ENCODE measurements around the gene FBXO10.
"Not testable (repeated sequence)": the region's sequence is repeated elsewhere in the genome, so short reads cannot be mapped to it uniquely, and the experiment has no call there.

FBXO10 gene

GRCh38 chr9:37473982-37474381 is 102.2 kb downstream of the FBXO10 start:
- DNase-seq = not testable (repeated sequence)

DNA sequence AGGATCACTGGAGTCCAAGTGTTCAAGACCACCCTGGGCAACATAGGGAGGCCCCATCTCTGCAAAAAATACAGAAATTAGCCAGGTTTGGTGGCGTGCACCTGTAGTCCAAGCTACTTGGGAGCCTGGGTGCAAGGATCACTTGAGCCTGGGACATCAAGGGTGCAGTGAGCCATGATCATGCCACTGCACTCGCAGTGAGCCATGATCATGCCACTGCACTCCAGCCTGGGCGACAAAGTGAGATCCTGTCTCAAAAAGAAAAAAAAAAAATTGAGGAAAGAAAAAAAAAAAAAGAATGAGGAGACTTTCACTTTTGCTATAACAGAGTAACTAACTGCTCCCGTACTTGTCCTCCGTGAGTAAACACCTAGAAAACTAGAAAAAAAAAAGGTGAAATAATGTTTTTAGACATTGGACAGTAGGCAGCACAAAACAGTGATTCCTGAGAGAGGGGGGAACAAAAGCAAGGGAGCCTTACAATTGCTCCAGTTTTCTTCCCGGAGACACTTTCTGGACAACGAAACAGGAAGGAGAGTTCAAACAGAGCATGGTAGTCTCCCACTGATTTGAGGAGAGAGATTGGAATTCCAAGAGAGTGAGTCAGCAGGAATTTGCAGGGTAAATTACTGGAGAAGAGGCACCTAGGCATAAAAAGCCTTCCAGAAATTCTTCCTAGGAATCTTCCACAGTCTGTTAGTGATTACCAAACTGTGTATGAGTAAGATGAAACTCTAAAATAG is 104.1 kb downstream of the FBXO10 start:
- no peak for DNase-seq

GRCh38 chr9:37468620-37469019 is 107.6 kb downstream of the FBXO10 start:
- DNase-seq = no peak

- DNase-seq = not testable (repeated sequence)
These were observed 108.7 kb downstream of the FBXO10 start for GRCh38 chr9:37467530-37467929.

DNA sequence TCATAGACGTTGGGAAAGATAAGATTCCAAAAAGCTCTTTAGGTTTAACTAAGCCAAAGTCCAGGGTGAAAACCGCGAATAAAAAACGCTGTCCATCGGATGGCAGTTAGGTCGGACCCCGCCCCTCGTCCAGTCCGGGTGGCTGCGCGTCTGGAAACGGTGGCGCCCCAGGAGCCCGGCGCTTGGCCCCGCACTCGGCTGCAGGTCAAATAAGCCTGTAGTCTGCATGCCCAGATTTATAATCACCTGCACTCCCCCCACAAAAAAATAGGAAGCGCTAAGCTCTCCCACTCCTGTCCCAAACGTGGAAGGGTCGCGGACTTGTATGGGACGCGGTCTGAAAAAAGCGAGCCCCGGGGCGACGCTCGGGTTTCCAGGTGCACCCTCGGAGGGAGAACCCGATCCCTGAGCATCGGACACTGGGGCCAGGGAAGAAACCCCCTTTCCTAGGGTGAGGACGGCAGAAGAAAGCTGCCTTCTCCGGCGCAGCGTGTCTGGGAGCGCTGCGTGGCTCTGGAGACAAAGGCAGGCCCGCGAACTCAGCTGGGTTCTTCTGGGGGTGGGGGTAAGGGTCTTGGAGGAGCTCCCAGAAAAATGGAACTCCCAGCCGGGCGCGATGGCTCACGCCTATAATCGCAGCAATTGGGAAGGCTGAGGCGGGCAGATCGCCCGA is 110.0 kb downstream of the FBXO10 start:
- DNase-seq = peak; percentile 23

DNA sequence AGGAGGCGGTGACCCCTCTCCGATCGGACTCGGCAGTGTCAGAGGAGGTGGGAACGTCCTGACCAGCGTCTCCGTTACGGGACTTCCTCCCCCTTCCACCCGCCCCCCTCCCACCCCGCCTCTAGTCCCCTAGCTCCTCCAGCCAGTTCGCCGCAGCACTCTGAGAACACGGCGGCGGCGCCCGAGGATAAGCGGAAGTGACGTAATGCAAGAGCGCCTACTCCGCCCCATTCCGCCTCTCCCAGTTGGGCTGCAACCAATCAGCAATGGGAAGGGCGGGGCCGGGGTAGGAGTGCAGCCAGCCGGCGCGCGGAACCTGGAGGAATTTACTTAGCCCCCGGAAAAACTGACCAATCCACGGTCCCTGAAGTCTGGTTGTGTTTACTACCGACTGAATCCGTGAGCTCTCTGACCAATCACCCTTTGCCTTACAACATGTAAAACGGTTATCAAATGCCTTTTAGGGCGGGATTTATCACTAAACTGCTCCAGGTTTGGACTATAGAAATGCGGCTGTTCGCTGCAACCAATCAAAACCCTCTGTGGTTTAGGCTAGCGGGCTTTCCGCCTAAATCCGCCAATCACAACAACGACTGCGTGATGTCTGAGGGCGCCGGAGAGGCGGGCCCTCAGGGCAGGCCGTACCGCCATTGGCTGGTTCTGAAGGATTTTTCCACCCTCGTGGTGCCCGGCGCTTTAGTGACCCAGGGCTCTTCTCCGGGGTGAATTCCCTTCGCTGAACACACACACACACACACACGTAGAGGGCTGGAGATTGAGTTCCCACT is 110.7 kb downstream of the FBXO10 start, which contains the start of gene ZBTB5:
Gene ZBTB5 (minus strand): TSS at position 202 of the 788 bp plus-strand sequence. CDS start 22,899 bp downstream, outside the sequence.
- DNase-seq = peak; percentile 99

DNA sequence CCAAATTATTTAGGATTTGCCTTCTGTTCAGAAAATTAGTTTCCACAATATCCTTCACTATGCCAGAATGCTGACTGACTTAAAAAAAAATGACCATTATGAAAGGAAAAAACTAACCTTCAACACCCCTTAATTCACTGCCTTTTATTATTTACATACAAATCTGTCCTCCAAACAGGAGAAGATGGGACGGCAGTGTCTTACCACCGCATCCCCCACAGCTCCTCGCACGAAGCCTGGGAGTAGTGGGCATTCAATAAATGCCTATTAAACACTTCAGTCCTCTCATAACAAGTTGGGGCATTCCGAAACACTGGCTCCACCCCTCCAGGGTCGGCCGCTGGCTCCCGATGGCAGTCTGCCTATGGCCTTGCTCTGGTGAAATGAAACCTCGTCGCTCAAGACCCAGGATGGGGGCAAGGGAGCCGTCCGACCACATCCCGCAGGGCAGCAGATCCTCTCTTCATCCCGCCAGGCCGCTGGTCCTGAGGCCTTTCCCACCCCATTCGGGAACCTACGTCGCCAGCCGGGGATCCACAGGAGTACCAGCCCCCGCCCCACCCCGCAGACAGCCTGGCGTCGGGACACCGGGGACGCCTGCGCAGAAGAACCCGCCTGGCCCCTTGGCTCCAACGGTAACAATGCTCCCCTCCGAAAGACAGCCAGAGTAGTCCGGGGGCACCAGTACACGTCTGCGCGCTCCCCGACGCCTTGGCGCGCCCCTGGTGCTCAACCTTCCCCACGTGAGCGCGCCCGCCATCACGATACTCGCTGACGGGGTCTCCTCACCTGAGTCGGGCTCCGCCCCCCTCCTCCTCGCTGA is 111.5 kb downstream of the FBXO10 start:
- DNase-seq = peak; percentile 65

GRCh38 chr9:37464006-37464405 is 112.2 kb downstream of the FBXO10 start:
- DNase-seq = no peak

Data from activated CD4-positive, alpha-beta T cell treated with anti-CD3 and anti-CD28 coated beads, Interleukin-2, Interleukin-6, amounts not matched to agents 100 ng/mL and 50 ng/mL, durations not matched to agents 16 hours and 8 hours (primary cell).